Body of pancreas (tissue), 4 donors: ENCODE results near the gene PIP5KL1.

Experiments
- CTCF ChIP-seq, 7 experiments: fragments of 450-650 bp in 4 of 7; fragments of 200-600 bp in 3 of 7; sonication (generic) in 3 of 7; IDR thresholded peaks; one replicate each; pipeline ENCODE4 v1.5.1; 2016 to 2019; ENCODE audit warnings: antibody characterized with exemption in 7 of 7
- POLR2A ChIP-seq, 3 donors: fragments of 450-650 bp; IDR thresholded peaks; one replicate each; pipeline ENCODE4 v1.6.1; 2016; ENCODE audit warnings: antibody characterized with exemption in 3 of 3, mild to moderate bottlenecking in 2 of 3

DNA sequence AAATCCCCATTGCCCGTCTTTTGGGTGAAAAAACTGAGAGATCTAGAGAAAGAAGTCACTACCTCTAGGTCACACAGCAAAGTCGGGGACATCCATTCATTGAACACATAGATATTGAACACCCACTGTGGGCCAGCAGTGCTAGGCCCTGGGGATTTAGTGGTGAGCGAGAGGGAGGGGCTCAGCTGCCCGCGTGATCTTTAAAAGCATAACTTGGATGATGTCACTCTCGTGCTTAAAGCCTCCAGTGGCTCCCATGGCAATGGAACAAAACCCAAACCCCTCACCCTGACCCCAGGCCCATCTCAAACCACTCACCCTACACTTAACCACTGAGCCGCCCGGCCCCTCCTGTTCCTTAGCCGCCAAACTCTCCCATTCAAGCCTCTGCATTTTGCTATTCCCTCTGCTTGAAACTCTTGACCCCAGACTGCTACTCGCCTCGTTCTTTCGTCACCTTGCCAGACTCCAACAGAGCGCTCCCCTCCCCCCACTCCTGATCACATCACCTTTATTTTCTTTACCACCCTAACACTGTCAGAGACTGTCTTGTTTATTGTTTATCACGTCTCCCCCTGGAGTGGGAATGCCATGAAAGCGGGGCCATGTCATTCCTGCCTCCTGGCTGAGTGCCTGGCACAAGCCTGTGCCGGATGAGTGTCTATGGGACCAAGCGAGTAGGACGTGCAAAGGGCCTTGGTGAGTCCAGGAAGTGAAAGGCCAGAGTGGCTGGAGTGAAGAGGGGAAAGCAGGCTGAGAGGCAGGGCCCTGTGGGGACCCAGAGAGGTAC, 710 bp upstream of the PIP5KL1 start:
- TF ChIP-seq CTCF (IDR thresholded peaks at IDR 0.05) (no peak), POLR2A (IDR thresholded peaks at IDR 0.05) (no peak)
